Neural cell (in vitro differentiated cells): ENCODE measurements around the gene SHB. TPM values are rescaled to one million over a fixed set of nuclear protein-coding genes. Genes with fewer than 3 reads are reported as not detected.

Source experiments
- H2AFZ ChIP-seq: fragments of 200-600, 300-800 bp; sonication (generic), shearing (Covaris generic); 2 replicates; pipeline ENCODE4 v1.6.0; 2014; ENCODE audit warnings: low read depth, mild to moderate bottlenecking, antibody characterized with exemption, low read length, moderate library complexity
- H3F3A ChIP-seq: fragments of 200-600 bp; shearing (Covaris generic); 2 replicates; pipeline ENCODE4 v1.6.1; 2016; ENCODE audit warnings: mild to moderate bottlenecking, moderate library complexity, mixed read lengths, antibody characterized with exemption, low read length; ENCODE audit not compliant: insufficient read depth, poor library complexity, severe bottlenecking
- H3K27ac ChIP-seq: fragments of 200-600, 300-800 bp; sonication (generic), shearing (Covaris generic); 2 replicates; pipeline ENCODE4 v1.5.1; 2014; ENCODE audit warnings: mild to moderate bottlenecking, low read length, moderate library complexity
- H3K27me3 ChIP-seq: fragments of 300-800, 200-600 bp; sonication (generic), shearing (Covaris generic); 2 replicates; pipeline ENCODE4 v1.6.0; 2014; ENCODE audit warnings: mild to moderate bottlenecking, low read depth, low read length, moderate library complexity; ENCODE audit not compliant: insufficient read depth
- H3K36me3 ChIP-seq: fragments of 300-800, 200-600 bp; sonication (generic), shearing (Covaris generic); 2 replicates; pipeline ENCODE4 v1.5.1; 2014; ENCODE audit warnings: mild to moderate bottlenecking, antibody characterized with exemption, low read length, moderate library complexity; ENCODE audit not compliant: insufficient read depth
- H3K4me2 ChIP-seq: fragments of 300-800, 200-600 bp; sonication (generic), shearing (Covaris generic); 2 replicates; pipeline ENCODE4 v1.6.0; 2014; ENCODE audit warnings: mild to moderate bottlenecking, low read length
- H3K4me3 ChIP-seq: fragments of 300-800, 200-600 bp; sonication (generic), shearing (Covaris generic); 2 replicates; pipeline ENCODE4 v1.5.1; 2014; ENCODE audit warnings: mild to moderate bottlenecking, low read length, moderate library complexity
- H3K79me2 ChIP-seq: fragments of 200-600 bp; shearing (Covaris generic); replicated peaks from 2 replicates; pipeline ENCODE4 v1.6.0; 2014; ENCODE audit warnings: mild to moderate bottlenecking, low read length, moderate library complexity; ENCODE audit not compliant: insufficient read depth
- H3K9ac ChIP-seq: fragments of 300-800, 200-600 bp; sonication (generic), shearing (Covaris generic); 2 replicates; pipeline ENCODE4 v1.6.1; 2016; ENCODE audit warnings: mild to moderate bottlenecking, low read length, mixed read lengths
- H3K9me2 ChIP-seq: fragments of 200-600 bp; shearing (Covaris generic); 2 replicates; pipeline ENCODE4 v1.6.1; 2016; ENCODE audit warnings: mild to moderate bottlenecking, low read length, mixed read lengths; ENCODE audit not compliant: insufficient read depth
- H3K9me3 ChIP-seq: fragments of 200-600, 300-800 bp; sonication (generic), shearing (Covaris generic); 2 replicates; pipeline ENCODE4 v1.6.1; 2016; ENCODE audit warnings: mild to moderate bottlenecking, mixed run types, low read length, moderate library complexity, mixed read lengths
- H4K20me1 ChIP-seq: fragments of 200-600 bp; shearing (Covaris generic); 2 replicates; pipeline ENCODE4 v1.6.1; 2016; ENCODE audit warnings: mild to moderate bottlenecking, mixed run types; ENCODE audit not compliant: insufficient read depth
- EP300 ChIP-seq: fragments of 450-650 bp; conservative IDR thresholded peaks from 2 replicates; pipeline ENCODE4 v1.6.1; 2014; ENCODE audit warnings: antibody characterized with exemption, mild to moderate bottlenecking, moderate library complexity; ENCODE audit not compliant: poor library complexity, severe bottlenecking
- EZH2 ChIP-seq: fragments of 200-600, 300-800 bp; shearing (Covaris generic), sonication (generic); IDR thresholded peaks from 2 replicates; pipeline ENCODE4 v1.6.1; 2014; ENCODE audit warnings: antibody characterized with exemption, low read length, borderline replicate concordance, mild to moderate bottlenecking; ENCODE audit not compliant: insufficient read depth, poor library complexity, severe bottlenecking
- MXI1 ChIP-seq: fragments of 450-650 bp; conservative IDR thresholded peaks from 2 replicates; pipeline ENCODE4 v1.6.1; 2014; ENCODE audit warnings: antibody characterized with exemption, mild to moderate bottlenecking; ENCODE audit not compliant: poor library complexity, severe bottlenecking
- POLR2AphosphoS5 ChIP-seq: IDR thresholded peaks from 2 replicates; pipeline ENCODE4 v1.6.1; 2012
- RAD21 ChIP-seq: fragments of 450-650 bp; conservative IDR thresholded peaks from 2 replicates; pipeline ENCODE4 v1.6.1; 2014; ENCODE audit warnings: antibody characterized with exemption, mild to moderate bottlenecking, moderate library complexity
- SMC3 ChIP-seq: fragments of 450-650 bp; conservative IDR thresholded peaks from 2 replicates; pipeline ENCODE4 v1.6.1; 2014; ENCODE audit warnings: antibody characterized with exemption, mild to moderate bottlenecking, moderate library complexity; ENCODE audit not compliant: poor library complexity
- TAF1 ChIP-seq: IDR thresholded peaks from 2 replicates; pipeline ENCODE4 v1.6.1; 2012; ENCODE audit warnings: low read depth
- polyA plus RNA-seq: library from polyadenylated mRNA; depleted of rRNA; stranded (reverse); fragments of >200 nt; gene quantifications from 2 replicates; pipeline ENCODE4 v1.2.3, GENCODE V29; 2014
- TF ChIP-seq, protein P1 (sequence below): fragments of 450-650 bp; IDR thresholded peaks from 2 replicates; pipeline ENCODE4 v1.5.1; 2014; ENCODE audit warnings: antibody characterized with exemption, mild to moderate bottlenecking, moderate library complexity; ENCODE audit not compliant: poor library complexity, severe bottlenecking
- TF ChIP-seq, protein P2 (sequence below): IDR thresholded peaks from 2 replicates; pipeline ENCODE4 v1.6.1; 2012; ENCODE audit warnings: borderline replicate concordance

SHB gene
- polyA plus RNA-seq, 1 donor from 2014 or later = 17.5 TPM

DNA sequence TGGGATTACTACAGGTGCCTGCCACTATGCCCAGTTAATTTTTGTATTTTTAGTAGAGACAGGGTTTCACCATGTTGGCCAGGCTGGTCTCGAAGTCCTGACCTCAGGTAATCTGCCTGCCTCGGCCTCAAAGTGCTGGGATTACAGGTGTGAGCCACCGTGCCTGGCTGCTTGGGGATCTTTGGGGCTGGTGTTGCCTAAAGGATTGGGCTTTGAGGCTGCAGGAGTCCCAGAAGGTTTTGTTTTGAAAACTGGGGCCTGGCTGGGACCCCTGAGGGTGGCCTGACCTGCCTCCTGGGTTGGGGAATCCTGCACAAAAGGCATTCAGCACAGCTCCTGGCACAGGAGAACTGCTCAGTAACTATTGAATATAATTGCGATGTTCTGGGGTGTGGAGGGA, 25.1 kb upstream of the SHB start:
- no peaks in the 10 kb centered on the region for H4K20me1 ChIP-seq
- H3K9me2 ChIP-seq = no peaks in the 10 kb centered on the region
- no peak overlapping the region for H3K27ac ChIP-seq
- H3K9me3 ChIP-seq = no peaks in the 10 kb centered on the region
- H3K27me3 ChIP-seq = no peaks in the 10 kb centered on the region
- H3K79me2 ChIP-seq = no peaks in the 10 kb centered on the region
- H3K4me2 ChIP-seq = no peak overlapping the region
- no peak overlapping the region for H3K9ac ChIP-seq
- H3K4me3 ChIP-seq = no peak overlapping the region
- H2AFZ ChIP-seq = no peak overlapping the region
- TF ChIP-seq RAD21 (no peak), MXI1 (no peak), TAF1 (no peak), SMC3 (no peak), EZH2 (no peak), EP300 (no peak), POLR2AphosphoS5 (no peak)
- TF ChIP-seq, protein P1, sequence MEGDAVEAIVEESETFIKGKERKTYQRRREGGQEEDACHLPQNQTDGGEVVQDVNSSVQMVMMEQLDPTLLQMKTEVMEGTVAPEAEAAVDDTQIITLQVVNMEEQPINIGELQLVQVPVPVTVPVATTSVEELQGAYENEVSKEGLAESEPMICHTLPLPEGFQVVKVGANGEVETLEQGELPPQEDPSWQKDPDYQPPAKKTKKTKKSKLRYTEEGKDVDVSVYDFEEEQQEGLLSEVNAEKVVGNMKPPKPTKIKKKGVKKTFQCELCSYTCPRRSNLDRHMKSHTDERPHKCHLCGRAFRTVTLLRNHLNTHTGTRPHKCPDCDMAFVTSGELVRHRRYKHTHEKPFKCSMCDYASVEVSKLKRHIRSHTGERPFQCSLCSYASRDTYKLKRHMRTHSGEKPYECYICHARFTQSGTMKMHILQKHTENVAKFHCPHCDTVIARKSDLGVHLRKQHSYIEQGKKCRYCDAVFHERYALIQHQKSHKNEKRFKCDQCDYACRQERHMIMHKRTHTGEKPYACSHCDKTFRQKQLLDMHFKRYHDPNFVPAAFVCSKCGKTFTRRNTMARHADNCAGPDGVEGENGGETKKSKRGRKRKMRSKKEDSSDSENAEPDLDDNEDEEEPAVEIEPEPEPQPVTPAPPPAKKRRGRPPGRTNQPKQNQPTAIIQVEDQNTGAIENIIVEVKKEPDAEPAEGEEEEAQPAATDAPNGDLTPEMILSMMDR = no peak
- TF ChIP-seq, protein P2, sequence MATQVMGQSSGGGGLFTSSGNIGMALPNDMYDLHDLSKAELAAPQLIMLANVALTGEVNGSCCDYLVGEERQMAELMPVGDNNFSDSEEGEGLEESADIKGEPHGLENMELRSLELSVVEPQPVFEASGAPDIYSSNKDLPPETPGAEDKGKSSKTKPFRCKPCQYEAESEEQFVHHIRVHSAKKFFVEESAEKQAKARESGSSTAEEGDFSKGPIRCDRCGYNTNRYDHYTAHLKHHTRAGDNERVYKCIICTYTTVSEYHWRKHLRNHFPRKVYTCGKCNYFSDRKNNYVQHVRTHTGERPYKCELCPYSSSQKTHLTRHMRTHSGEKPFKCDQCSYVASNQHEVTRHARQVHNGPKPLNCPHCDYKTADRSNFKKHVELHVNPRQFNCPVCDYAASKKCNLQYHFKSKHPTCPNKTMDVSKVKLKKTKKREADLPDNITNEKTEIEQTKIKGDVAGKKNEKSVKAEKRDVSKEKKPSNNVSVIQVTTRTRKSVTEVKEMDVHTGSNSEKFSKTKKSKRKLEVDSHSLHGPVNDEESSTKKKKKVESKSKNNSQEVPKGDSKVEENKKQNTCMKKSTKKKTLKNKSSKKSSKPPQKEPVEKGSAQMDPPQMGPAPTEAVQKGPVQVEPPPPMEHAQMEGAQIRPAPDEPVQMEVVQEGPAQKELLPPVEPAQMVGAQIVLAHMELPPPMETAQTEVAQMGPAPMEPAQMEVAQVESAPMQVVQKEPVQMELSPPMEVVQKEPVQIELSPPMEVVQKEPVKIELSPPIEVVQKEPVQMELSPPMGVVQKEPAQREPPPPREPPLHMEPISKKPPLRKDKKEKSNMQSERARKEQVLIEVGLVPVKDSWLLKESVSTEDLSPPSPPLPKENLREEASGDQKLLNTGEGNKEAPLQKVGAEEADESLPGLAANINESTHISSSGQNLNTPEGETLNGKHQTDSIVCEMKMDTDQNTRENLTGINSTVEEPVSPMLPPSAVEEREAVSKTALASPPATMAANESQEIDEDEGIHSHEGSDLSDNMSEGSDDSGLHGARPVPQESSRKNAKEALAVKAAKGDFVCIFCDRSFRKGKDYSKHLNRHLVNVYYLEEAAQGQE = no peak
- H3F3A ChIP-seq = no peaks in the 10 kb centered on the region
- H3K36me3 ChIP-seq = no peaks in the 10 kb centered on the region

DNA sequence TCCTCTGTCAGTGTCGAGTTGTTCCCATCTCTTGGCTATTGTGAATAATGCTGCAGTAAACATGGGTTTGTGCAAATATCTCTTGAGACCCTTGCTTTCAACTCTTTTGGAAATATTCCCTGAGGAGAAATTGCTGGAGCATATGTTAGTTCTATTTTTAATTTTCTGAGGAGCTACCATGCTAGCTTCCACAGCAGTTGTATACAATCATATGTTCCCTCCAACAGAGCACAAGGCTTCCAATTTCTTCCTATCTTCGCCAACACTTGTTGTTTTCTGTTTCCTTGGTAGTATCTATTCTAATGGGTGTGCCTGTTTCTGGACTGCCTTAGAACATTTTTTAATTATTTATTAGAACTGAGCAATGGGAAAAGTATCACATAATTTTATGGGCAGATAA, 23.6 kb upstream of the SHB start:
- Histone ChIP-seq H3K9ac (no peak overlapping the region), H4K20me1 (no peaks in the 10 kb centered on the region), H2AFZ (no peak overlapping the region), H3K27me3 (no peaks in the 10 kb centered on the region), H3K4me2 (no peak overlapping the region), H3K9me3 (no peaks in the 10 kb centered on the region), H3K4me3 (no peak overlapping the region), H3K36me3 (no peaks in the 10 kb centered on the region), H3F3A (no peaks in the 10 kb centered on the region), H3K79me2 (no peaks in the 10 kb centered on the region), H3K9me2 (no peaks in the 10 kb centered on the region), H3K27ac (peak overlapping the region; percentile 8)
- TF ChIP-seq TAF1 (no peak), EZH2 (no peak), SMC3 (no peak), EP300 (no peak), RAD21 (no peak), MXI1 (no peak), POLR2AphosphoS5 (no peak)
- TF ChIP-seq, protein P1 = no peak
- TF ChIP-seq, protein P2 = no peak
